GM12801 (cell line): ENCODE measurements around the gene TRERF1.

Source experiments
- TF ChIP-seq, protein P1 (sequence below): IDR thresholded peaks from one replicate; pipeline ENCODE4 v1.5.1; 2011; ENCODE audit warnings: control low read depth; ENCODE audit not compliant: insufficient read length; ENCODE audit errors: extremely low read depth

Gene TRERF1

DNA sequence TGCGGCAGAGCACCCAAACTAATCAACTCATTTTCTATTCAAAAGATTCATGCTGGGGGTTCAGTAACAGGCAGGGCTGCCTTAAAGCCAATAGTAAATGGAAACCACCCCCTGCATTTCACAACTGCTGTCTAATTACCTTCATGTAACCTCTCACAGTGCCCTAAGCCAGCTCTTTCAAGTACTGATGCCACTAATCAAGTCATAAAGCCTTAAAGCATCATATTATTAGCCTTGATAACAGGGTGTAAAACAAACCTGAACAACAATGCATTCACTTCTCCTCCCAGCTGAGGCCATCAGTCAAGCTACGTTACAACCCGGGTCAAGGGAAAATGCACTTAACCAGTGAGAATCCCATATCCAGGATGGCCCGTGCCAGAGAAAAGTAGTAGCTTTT lies 33.0 kb downstream of the TRERF1 start:
- TF ChIP-seq, protein P1, sequence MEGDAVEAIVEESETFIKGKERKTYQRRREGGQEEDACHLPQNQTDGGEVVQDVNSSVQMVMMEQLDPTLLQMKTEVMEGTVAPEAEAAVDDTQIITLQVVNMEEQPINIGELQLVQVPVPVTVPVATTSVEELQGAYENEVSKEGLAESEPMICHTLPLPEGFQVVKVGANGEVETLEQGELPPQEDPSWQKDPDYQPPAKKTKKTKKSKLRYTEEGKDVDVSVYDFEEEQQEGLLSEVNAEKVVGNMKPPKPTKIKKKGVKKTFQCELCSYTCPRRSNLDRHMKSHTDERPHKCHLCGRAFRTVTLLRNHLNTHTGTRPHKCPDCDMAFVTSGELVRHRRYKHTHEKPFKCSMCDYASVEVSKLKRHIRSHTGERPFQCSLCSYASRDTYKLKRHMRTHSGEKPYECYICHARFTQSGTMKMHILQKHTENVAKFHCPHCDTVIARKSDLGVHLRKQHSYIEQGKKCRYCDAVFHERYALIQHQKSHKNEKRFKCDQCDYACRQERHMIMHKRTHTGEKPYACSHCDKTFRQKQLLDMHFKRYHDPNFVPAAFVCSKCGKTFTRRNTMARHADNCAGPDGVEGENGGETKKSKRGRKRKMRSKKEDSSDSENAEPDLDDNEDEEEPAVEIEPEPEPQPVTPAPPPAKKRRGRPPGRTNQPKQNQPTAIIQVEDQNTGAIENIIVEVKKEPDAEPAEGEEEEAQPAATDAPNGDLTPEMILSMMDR: no peak

DNA sequence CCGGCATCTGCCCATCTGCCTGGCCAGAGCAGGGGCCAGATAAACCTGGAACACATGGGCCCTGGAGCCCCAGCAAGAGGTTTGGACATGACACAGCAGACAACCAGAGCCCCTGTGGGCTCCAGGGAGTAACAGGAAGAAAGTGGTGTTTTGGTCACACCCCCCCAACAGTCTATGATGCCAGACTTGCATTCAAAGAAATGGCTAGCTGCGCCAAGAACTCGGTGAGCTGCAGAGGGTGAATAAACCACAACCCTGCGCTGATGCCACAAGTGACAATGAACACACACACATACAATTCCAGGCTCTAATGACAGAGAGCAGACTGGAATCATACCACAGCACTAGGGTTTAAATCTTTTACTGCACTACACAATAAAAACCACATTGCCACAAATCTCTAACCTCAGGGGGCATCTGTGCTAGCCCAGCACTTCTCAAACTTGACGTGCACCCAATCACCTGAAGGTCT lies 34.0 kb downstream of the TRERF1 start:
- TF ChIP-seq, protein P1: no peak

DNA sequence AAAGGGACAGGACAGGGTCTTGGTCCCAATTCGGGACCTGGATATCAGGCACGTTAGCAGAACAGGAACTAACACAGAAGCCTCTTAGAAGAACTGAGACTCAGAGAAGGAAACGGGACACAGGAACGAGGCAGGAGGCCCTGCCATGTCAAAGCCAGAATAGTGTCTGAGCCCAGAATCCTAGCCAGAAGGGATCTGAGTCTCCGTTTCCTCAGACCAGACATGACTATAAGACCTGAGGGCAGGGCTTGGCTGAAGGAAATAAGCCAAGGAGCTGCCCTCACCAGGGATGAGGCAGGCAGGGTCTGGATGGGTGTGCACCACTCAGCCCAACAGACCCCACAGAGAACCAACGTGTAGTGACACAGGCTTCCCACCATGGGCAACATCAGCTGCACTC lies 40.3 kb downstream of the TRERF1 start:
- TF ChIP-seq, protein P1: no peak

DNA sequence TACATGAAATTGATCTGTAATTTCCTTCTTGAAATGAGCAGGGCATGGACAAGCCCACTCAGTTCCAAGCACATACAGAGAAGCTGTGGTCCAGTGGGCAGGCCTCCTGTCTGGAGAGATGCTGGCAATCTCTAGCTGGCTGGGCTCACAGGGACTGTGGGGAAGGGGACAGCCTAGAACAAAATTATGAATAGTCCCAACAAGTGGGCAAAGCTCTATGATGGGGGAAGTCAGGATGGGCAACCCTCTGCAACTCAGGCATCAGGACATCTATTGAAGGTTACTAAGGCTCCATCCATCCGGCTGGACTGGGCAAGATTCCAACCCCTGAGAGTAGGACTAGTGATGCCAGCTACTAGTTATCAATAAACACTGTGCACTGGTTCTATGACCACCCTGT lies 40.9 kb downstream of the TRERF1 start:
- TF ChIP-seq, protein P1: no peak

DNA sequence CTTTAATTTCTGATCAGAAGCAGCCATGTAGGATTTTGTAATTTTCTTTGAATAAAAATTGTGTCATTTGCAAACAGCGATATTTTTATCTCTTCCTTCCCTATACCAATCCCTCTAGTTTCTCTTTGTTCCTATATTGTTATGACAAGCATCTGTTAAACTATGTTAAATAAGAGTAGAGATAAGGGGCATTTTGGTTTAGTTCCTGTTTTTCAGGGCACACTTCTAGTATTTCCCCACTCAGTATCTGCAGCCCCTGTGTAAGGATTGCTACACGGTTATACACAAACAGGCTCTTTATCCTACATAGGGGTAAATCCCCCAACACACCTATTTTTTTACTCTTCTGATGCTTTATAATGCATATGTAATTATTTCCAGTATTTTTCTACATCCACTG lies 42.1 kb downstream of the TRERF1 start:
- TF ChIP-seq, protein P1: no peak

DNA sequence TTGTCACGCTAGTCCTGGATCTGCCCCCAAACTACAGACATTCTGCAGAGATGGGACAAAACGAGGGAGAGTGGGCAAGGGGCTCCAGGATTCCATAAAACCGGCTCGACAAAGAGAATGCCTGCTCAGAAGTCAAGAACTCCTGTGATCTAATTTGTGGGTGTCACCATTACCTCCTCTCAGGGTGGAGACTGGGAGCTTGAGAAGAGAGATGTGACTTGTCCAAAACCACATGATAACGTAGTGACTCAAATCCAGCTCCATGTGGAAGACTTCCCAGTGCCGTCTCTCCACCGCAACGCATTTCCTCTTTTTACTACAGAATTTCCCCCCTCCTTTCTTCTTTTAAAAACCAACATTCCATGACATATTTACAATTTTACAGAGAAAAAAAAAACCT lies 44.3 kb downstream of the TRERF1 start:
- TF ChIP-seq, protein P1: no peak

DNA sequence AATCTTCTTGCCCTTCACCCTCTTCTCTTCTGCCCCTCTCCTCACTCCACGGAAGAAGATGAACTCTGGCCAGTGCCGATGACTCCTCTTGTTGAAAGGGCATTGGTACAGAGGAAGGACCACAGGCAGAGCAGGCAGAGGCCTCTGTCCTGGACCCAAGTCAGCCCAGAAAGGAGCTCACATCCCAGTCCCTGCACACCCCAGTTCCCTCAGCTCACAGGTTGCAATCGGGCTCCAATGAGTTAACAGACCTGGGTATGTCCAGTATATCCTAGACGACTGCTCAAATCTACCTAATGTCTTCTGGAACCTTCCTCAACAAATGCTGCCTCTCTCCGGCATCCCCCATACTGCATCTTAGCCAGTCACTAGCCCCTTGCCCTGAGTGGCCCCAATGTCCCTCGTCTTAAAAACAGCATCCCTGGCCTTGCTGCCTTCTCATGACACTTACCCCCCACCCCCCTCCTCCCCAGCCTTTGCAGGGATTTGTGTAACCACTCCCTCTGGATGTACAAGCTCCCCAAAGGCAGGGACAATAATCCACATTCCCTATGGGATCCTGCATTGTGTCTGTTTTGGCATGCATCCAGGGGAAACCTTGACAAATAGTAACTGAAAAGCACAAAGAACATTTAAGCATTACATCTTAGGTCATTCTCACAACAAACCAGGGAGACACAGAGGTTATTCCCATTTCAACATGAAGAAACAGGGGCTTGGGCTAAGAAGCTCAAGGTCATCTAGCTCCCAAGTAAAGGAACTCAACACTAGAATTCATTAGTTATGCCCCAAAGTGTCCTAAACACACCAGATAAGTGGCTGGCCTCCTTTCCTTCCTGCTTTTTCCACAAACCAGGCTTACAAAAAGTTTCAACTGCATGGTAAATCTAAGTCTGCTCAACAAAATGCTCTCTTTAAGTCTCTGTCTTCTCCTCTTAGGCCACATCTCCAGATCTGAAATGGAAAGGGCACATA lies 45.1 kb downstream of the TRERF1 start:
- TF ChIP-seq, protein P1: no peak
